ENCODE results near the gene KCNQ1. TPM values are rescaled to one million over a fixed set of nuclear protein-coding genes. Genes with fewer than 3 reads are reported as not detected.

KCNQ1 gene
- total RNA-seq, 6 donors from 2014 or later = 18.0 to 45.4 (median 32.7) TPM

DNA sequence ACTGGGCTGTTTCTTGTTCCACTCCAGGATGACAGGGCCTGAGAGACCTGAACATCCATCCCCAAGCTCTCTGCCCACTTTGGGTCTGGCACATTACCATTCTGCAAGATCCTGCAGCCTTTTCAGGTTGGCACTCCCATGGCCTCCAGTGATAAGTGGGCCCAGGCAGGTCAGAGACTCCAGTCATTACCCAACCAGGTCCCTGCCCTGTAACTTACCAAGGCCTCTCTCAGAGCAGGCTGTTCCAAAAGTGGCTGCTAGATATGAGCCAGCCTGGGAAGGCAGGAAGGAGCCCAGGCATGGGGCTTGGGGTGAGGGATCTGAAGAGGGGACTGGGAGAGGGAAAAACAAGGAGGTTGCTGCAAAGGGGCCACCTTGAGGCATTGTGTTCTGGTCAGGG is 219.1 kb downstream of the KCNQ1 start:
- no peak for TF ChIP-seq EP300 (IDR thresholded peaks at IDR 0.05)
- TF ChIP-seq, protein P1, sequence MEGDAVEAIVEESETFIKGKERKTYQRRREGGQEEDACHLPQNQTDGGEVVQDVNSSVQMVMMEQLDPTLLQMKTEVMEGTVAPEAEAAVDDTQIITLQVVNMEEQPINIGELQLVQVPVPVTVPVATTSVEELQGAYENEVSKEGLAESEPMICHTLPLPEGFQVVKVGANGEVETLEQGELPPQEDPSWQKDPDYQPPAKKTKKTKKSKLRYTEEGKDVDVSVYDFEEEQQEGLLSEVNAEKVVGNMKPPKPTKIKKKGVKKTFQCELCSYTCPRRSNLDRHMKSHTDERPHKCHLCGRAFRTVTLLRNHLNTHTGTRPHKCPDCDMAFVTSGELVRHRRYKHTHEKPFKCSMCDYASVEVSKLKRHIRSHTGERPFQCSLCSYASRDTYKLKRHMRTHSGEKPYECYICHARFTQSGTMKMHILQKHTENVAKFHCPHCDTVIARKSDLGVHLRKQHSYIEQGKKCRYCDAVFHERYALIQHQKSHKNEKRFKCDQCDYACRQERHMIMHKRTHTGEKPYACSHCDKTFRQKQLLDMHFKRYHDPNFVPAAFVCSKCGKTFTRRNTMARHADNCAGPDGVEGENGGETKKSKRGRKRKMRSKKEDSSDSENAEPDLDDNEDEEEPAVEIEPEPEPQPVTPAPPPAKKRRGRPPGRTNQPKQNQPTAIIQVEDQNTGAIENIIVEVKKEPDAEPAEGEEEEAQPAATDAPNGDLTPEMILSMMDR (IDR thresholded peaks at IDR 0.05) = no peak
- TF ChIP-seq POLR2AphosphoS5 (IDR thresholded peaks at IDR 0.05) = no peak
- no peak for TF ChIP-seq POLR2A (IDR thresholded peaks at IDR 0.05)
- Histone ChIP-seq H3K27ac (no peak overlapping the region), H3K36me3 (peaks cover 0 to 14% (median 3%) of the 10 kb centered on the region in 4 donors), H3K27me3 (no peaks in the 10 kb centered on the region), H3K9me3 (peaks cover 6 to 14% (median 8%) of the 10 kb centered on the region in 4 donors), H3K4me1 (no peaks in the 10 kb centered on the region), H3K4me3 (no peak overlapping the region)
- ATAC-seq (ENCODE audit: low FRiP score in 2 of 2) = no peak
- DNase-seq = no peak

DNA sequence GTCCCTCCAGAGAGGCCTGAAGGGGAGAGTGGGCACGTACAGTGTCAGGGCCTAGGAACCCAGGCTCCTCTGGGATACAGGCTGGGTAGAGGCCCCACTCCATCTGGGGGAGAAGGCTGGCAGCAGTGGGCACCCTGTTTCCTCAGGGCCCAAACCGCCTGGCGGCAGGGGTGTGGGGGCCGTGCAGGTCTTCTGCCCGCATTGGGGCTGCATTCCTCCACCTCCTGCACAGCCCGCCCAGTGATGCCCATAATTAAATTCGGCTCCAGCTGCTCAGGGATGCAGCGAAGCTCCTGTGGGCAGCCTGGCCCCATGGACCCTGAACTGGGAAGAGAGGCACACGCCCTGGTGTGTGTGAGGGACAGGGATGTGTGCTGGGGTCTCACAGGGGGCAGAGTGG is 219.6 kb downstream of the KCNQ1 start:
- no peak overlapping the region for H3K4me3 ChIP-seq
- no peaks in the 10 kb centered on the region for H3K4me1 ChIP-seq
- peaks cover 6 to 14% (median 7%) of the 10 kb centered on the region in 4 donors for H3K9me3 ChIP-seq
- no peaks in the 10 kb centered on the region for H3K27me3 ChIP-seq
- no peak for TF ChIP-seq EP300 (IDR thresholded peaks at IDR 0.05)
- TF ChIP-seq POLR2A (IDR thresholded peaks at IDR 0.05) = no peak
- TF ChIP-seq, protein P1 (IDR thresholded peaks at IDR 0.05) = no peak
- no peak for TF ChIP-seq POLR2AphosphoS5 (IDR thresholded peaks at IDR 0.05)
- peaks cover 0 to 14% (median 3%) of the 10 kb centered on the region in 4 donors for H3K36me3 ChIP-seq
- WGBS, 2 donors = 91 to 93% methylated on average over 5 to 6 of the region's 9 CpGs
- no peak overlapping the region for H3K27ac ChIP-seq
- DNase-seq (no peak), ATAC-seq (ENCODE audit: low FRiP score in 2 of 2) (no peak)

DNA sequence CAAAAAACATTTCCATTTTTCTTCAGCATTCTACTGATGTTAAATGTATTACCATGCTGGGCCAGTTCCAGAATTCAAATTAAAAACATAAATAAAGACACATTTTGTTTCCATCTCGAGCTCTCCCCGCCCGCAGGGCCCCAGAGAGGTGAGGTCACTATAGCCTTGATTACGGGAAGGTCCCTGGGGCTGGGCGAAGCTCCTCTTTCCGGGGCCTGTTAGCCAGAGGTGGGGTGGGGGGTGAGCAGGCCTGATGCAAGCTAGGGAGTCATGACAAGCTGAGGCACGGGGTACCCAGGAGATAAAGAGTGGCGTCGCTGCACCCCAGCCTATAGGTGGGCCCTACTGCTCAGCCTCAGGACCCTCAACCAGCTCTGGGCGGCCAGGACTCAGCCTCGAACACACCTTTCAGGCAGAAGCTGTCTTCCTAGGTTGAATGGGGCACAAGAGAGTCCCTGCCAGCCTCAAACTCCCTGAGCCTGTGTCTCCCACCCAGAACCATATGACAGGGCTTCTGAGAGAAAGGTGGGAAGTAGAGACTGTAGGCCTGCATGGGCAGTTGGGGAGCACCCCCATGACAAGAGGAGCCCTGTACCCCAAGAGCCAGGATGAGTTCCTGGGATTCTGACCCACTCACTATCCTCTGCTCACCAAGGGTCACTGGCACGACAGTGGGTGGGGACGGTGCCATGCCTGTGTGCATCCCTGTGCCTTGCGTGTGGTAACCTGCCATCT is 220.2 kb downstream of the KCNQ1 start:
- Histone ChIP-seq H3K36me3 (peaks cover 0 to 14% (median 3%) of the 10 kb centered on the region in 4 donors), H3K4me3 (no peak overlapping the region), H3K27ac (no peak overlapping the region), H3K4me1 (no peaks in the 10 kb centered on the region), H3K27me3 (no peaks in the 10 kb centered on the region), H3K9me3 (peaks cover 3 to 12% (median 6%) of the 10 kb centered on the region in 4 donors)
- ATAC-seq (ENCODE audit: low FRiP score in 2 of 2) (no peak), DNase-seq (no peak)
- WGBS, 2 donors = 93 to 94% methylated on average over 14 of the region's 14 CpGs
- TF ChIP-seq POLR2AphosphoS5 (IDR thresholded peaks at IDR 0.05) (no peak), POLR2A (IDR thresholded peaks at IDR 0.05) (no peak), EP300 (IDR thresholded peaks at IDR 0.05) (no peak)
- TF ChIP-seq, protein P1 (IDR thresholded peaks at IDR 0.05) = no peak

DNA sequence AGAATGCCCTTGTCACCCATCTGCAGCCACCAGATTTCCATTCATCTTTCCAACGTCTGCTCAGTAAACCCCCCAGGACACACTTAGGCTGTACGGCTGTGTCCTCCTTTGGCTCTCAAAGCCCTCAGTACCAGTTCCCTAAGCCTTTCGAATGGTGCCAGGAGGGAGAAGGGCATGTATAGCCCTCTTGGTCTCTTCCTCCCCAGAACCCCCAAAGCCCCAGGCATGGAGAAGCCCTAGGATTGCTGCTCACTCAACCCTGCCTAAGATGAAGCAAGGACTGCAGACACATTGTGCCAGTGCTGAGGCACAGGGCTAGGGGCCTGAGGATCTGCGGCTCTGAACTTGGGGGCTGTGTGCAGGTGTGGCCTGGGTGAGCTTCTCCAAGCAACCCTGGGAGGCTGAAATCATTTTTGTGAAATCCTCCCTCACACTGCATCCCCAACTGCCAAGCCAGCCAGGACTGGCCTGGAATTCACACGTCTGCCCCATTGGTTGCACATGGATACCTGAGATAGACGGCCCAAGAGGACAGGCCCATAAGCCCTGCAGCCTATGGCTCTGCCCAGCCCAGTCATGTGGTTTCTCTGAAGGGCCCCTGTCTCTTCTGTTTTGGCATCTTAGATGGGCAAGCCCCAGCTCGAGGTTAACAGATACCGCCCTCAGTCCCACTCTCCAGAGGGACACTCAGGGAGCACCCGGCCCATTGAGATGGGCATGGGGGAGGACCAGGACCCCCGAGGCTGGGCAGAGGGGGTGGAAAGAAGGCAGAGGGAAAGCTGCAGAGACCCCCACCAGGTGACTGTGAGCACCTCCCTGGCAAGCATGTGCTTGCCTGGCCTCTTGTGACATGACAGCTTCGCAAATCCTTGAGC is 221.0 kb downstream of the KCNQ1 start:
- no peak for ATAC-seq (ENCODE audit: low FRiP score in 2 of 2)
- H3K4me3 ChIP-seq = no peak overlapping the region
- H3K9me3 ChIP-seq = peaks cover 0 to 5% (median 3%) of the 10 kb centered on the region in 4 donors
- 90% methylated on average over 8 to 11 of the region's 11 CpGs for WGBS, 2 donors
- peaks cover 0 to 14% (median 3%) of the 10 kb centered on the region in 4 donors for H3K36me3 ChIP-seq
- no peak overlapping the region for H3K27ac ChIP-seq
- H3K4me1 ChIP-seq = no peaks in the 10 kb centered on the region
- no peaks in the 10 kb centered on the region for H3K27me3 ChIP-seq
- DNase-seq = no peak
- TF ChIP-seq, protein P1 (IDR thresholded peaks at IDR 0.05) = no peak
- TF ChIP-seq EP300 (IDR thresholded peaks at IDR 0.05) = no peak
- no peak for TF ChIP-seq POLR2AphosphoS5 (IDR thresholded peaks at IDR 0.05)
- no peak for TF ChIP-seq POLR2A (IDR thresholded peaks at IDR 0.05)

Measured in upper lobe of left lung (tissue), 6 donors.